Neutrophil (primary cell): ENCODE measurements around the gene HCN3.
"Not testable (repeated sequence)": the region's sequence is repeated elsewhere in the genome, so short reads cannot be mapped to it uniquely, and the experiment has no call there.

Source experiments
- H3K27ac ChIP-seq: fragments of 200-600 bp; sonication (generic); 2 replicates; pipeline ENCODE4 v1.5.1; 2016; ENCODE audit warnings: mild to moderate bottlenecking, moderate library complexity
- H3K27me3 ChIP-seq: fragments of 200-600 bp; sonication (generic); 2 replicates; pipeline ENCODE4 v1.6.0; 2016; ENCODE audit warnings: mild to moderate bottlenecking
- H3K36me3 ChIP-seq: fragments of 200-600 bp; sonication (generic); 2 replicates; pipeline ENCODE4 v1.5.1; 2017
- H3K4me1 ChIP-seq, 2 experiments: fragments of 200-600 bp in 1 of 2; sonication (generic) in 1 of 2; 1 replicate in 1 of 2; 2 replicates in 1 of 2; pipeline versions ENCODE4 v1.5.1 to v1.6.1; 2013 to 2016; ENCODE audit warnings: low read depth in 1 of 2, low read length in 1 of 2, mild to moderate bottlenecking in 1 of 2, moderate library complexity in 1 of 2; ENCODE audit not compliant: control insufficient read depth in 1 of 2, insufficient read depth in 1 of 2
- H3K4me3 ChIP-seq, 2 experiments: fragments of 200-600 bp in 1 of 2; sonication (generic) in 1 of 2; 1 replicate in 1 of 2; 2 replicates in 1 of 2; pipeline ENCODE4 v1.5.1; 2013 to 2016; ENCODE audit warnings: low read depth in 1 of 2, low read length in 1 of 2, mild to moderate bottlenecking in 1 of 2, moderate library complexity in 1 of 2
- H3K9me3 ChIP-seq: fragments of 200-600 bp; sonication (generic); 2 replicates; pipeline ENCODE4 v1.5.1; 2016
- CTCF ChIP-seq: fragments of 200-600 bp; sonication (generic); IDR thresholded peaks from 2 replicates; pipeline ENCODE4 v1.5.1; 2016; ENCODE audit warnings: antibody characterized with exemption

The HCN3 gene

DNA sequence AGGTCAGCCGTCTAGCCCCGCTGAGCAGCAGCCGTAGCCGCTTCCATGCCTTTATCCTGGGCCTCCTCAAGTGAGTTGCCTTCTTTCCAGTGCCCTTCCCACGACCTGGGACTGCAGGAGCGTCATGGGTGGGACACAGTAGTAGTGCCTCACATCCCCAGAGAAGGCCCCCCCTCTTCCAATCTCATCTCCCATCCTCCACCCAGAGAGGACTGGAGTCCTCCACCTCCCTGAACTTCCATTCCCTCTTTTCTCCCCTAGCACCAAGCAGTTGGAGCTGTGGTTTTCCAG, 48.3 kb downstream of the HCN3 start:
- no peak for TF ChIP-seq CTCF
- H3K27ac ChIP-seq = peak overlapping the region; percentile 90
- H3K4me3 ChIP-seq = no peak overlapping the region

GRCh38 chr1:155326020-155326526, 48.8 kb downstream of the HCN3 start:
- Histone ChIP-seq H3K27ac (peak overlapping the region; percentile 5), H3K4me3 (no peak overlapping the region), H3K4me1 (peaks cover 30 to 37% of the 10 kb centered on the region in 2 experiments), H3K9me3 (no peaks in the 10 kb centered on the region), H3K27me3 (no peaks in the 10 kb centered on the region), H3K36me3 (peaks cover 16% of the 10 kb centered on the region)
- TF ChIP-seq CTCF = no peak

More for the DNA sequence above, 48.3 kb downstream of the HCN3 start:
- peaks cover 35 to 43% of the 10 kb centered on the region in 2 experiments for H3K4me1 ChIP-seq
- no peaks in the 10 kb centered on the region for H3K9me3 ChIP-seq
- peaks cover 11% of the 10 kb centered on the region for H3K36me3 ChIP-seq
- H3K27me3 ChIP-seq = no peaks in the 10 kb centered on the region

GRCh38 chr1:155326631-155327037, 49.4 kb downstream of the HCN3 start:
- Histone ChIP-seq H3K36me3 (peaks cover 21% of the 10 kb centered on the region), H3K4me3 (no peak overlapping the region), H3K27ac (no peak overlapping the region), H3K9me3 (no peaks in the 10 kb centered on the region), H3K4me1 (peaks cover 24 to 32% of the 10 kb centered on the region in 2 experiments), H3K27me3 (no peaks in the 10 kb centered on the region)
- TF ChIP-seq CTCF = no peak

- Histone ChIP-seq H3K9me3 (no peaks in the 10 kb centered on the region), H3K4me1 (peaks cover 15 to 18% of the 10 kb centered on the region in 2 experiments), H3K4me3 (no peak overlapping the region), H3K27me3 (no peaks in the 10 kb centered on the region), H3K27ac (no peak overlapping the region), H3K36me3 (peaks cover 22% of the 10 kb centered on the region)
- TF ChIP-seq CTCF = no peak
Measured at GRCh38 chr1:155327981-155328380, 50.7 kb downstream of the HCN3 start.

DNA sequence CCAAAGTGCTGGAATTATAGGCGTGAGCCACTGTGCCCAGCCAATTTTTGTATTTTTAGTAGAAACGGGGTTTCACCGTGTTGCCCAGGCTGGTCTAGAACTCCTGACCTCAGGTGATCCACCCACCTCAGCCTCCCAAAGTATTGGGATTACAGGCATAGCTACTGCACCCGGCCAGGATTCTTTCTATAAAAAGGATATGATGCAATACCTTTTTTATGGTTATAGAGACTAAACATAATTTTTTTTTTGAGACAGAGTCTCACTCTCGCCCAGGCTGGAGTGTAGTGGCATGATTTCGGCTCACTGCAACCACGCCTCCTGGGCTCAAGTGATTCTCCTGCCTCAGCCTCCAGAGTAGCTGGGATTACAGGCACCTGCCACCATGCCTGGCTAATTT, 51.6 kb downstream of the HCN3 start:
- not testable (repeated sequence) for H3K27ac ChIP-seq, H3K9me3 ChIP-seq, H3K27me3 ChIP-seq, H3K4me3 ChIP-seq
- peaks cover 25% of the 10 kb centered on the region for H3K36me3 ChIP-seq
- H3K4me1 ChIP-seq = peaks cover 11 to 13% of the 10 kb centered on the region in 2 experiments

DNA sequence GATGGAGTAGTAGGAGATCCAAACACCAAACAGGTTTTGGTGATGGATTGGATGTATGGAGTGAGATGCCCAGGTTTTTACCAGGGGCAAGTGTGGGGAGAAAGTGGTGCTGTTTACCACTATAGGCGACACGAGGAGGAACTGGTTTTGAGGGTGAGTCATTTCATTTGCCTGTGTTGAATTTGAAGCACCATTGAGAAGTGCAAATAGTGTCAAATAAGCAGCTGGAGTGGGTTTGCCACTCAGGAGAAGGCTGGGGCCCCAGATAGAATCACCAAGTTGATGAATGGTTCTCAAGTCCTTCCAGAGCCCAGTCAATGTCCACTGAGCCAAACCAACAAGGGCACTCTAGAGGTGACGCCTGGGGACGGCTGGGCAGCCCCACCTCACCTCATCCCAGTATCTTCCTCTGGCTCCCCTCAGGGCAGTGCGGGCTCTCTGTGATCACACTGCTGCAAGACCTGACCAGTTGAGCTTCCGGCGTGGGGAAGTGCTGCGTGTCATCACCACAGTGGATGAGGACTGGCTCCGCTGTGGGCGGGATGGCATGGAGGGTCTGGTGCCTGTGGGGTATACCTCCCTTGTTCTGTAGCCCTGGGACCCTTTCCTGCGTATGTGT, 52.8 kb downstream of the HCN3 start:
- no peak overlapping the region for H3K27ac ChIP-seq
- no peak for TF ChIP-seq CTCF
- H3K27me3 ChIP-seq = no peaks in the 10 kb centered on the region
- H3K9me3 ChIP-seq = no peaks in the 10 kb centered on the region
- H3K4me3 ChIP-seq = no peak overlapping the region
- peaks cover 0 to 3% of the 10 kb centered on the region in 2 experiments for H3K4me1 ChIP-seq
- peaks cover 35% of the 10 kb centered on the region for H3K36me3 ChIP-seq
